ENCODE measurements around the gene CTDSPL2.
"Not testable (repeated sequence)": the region's sequence is repeated elsewhere in the genome, so short reads cannot be mapped to it uniquely, and the experiment has no call there.

Gene CTDSPL2

GRCh38 chr15:44485880-44486279, 58.5 kb downstream of the CTDSPL2 start:
- DNase-seq, result no peak

- peak in 1 of 2 donors; percentile 21 for DNase-seq
Observed at GRCh38 chr15:44489464-44489863, 62.0 kb downstream of the CTDSPL2 start.

- no peak for DNase-seq
Observed at GRCh38 chr15:44490622-44491021, 63.2 kb downstream of the CTDSPL2 start.

GRCh38 chr15:44492040-44492439, 64.6 kb downstream of the CTDSPL2 start:
- DNase-seq, result no peak

- DNase-seq, result no peak
Observed at GRCh38 chr15:44492672-44493071, 65.2 kb downstream of the CTDSPL2 start.

- DNase-seq, result no peak
Observed at GRCh38 chr15:44495562-44495961, 68.1 kb downstream of the CTDSPL2 start.

- no peak for DNase-seq
Observed at GRCh38 chr15:44500555-44500954, 73.1 kb downstream of the CTDSPL2 start.

- DNase-seq, result peak in 1 of 2 donors; percentile 57
Observed at GRCh38 chr15:44501768-44502366, 74.4 kb downstream of the CTDSPL2 start.

- no peak for DNase-seq
Observed at GRCh38 chr15:44516436-44516835, 89.0 kb downstream of the CTDSPL2 start.

GRCh38 chr15:44519537-44519936, 92.1 kb downstream of the CTDSPL2 start:
- DNase-seq, result no peak

- no peak for DNase-seq
Observed at GRCh38 chr15:44525018-44525417, 97.6 kb downstream of the CTDSPL2 start.

- DNase-seq, result no peak
Observed at GRCh38 chr15:44527241-44527640, 99.8 kb downstream of the CTDSPL2 start.

- no peak for DNase-seq
Observed at GRCh38 chr15:44529864-44530604, 102.6 kb downstream of the CTDSPL2 start.

- no peak for DNase-seq
Observed at GRCh38 chr15:44530653-44531052, 103.2 kb downstream of the CTDSPL2 start.

GRCh38 chr15:44532275-44532674, 104.8 kb downstream of the CTDSPL2 start:
- DNase-seq, result not testable (repeated sequence)

GRCh38 chr15:44532689-44533088, 105.3 kb downstream of the CTDSPL2 start:
- no peak for DNase-seq

GRCh38 chr15:44535092-44535491, 107.7 kb downstream of the CTDSPL2 start:
- DNase-seq, result no peak

GRCh38 chr15:44535523-44536301, 108.3 kb downstream of the CTDSPL2 start:
- no peak for DNase-seq

GRCh38 chr15:44536302-44536961, 109.0 kb downstream of the CTDSPL2 start:
- DNase-seq, result peak; percentile 94 to 98

GRCh38 chr15:44536962-44537734, 109.7 kb downstream of the CTDSPL2 start, which contains the start of gene EIF3J:
EIF3J (plus strand) TSS chr15:44537147; CDS start chr15:44537195, 48 bp downstream.
- peak; percentile 94 to 98 for DNase-seq

- DNase-seq, result no peak
Observed at GRCh38 chr15:44537735-44538240, 110.4 kb downstream of the CTDSPL2 start.
